Progenitor cell of endocrine pancreas (in vitro differentiated cells): ENCODE data around the gene REC8. TPM values are rescaled to one million over a fixed set of nuclear protein-coding genes. Genes with fewer than 3 reads are reported as not detected.

Experiments used
- DNase-seq: peaks from one replicate; pipeline ENCODE4 v3.0.0; 2021; ENCODE audit warnings: low spot score; ENCODE audit not compliant: unreplicated experiment
- H3K27ac Mint-ChIP-seq: 2 replicates; pipeline ENCODE4 v1.8.0; 2021; ENCODE audit warnings: mild to moderate bottlenecking, moderate library complexity, mixed read lengths
- H3K27me3 Mint-ChIP-seq: 2 replicates; pipeline ENCODE4 v1.8.0; 2021; ENCODE audit warnings: mixed read lengths
- H3K36me3 Mint-ChIP-seq: 2 replicates; pipeline ENCODE4 v1.8.0; 2022; ENCODE audit warnings: mixed read lengths; ENCODE audit not compliant: insufficient read depth
- H3K4me1 Mint-ChIP-seq: 2 replicates; pipeline ENCODE4 v1.8.0; 2021; ENCODE audit warnings: low read depth, mixed read lengths
- H3K4me3 Mint-ChIP-seq: 2 replicates; pipeline ENCODE4 v1.8.0; 2021; ENCODE audit warnings: low read depth, mild to moderate bottlenecking, moderate library complexity, mixed read lengths
- H3K9me3 Mint-ChIP-seq: 2 replicates; pipeline ENCODE4 v1.8.0; 2021; ENCODE audit warnings: low read depth, mixed read lengths
- CTCF ChIP-seq: fragments of 200-600 bp; sonication (generic); IDR thresholded peaks from one replicate; pipeline ENCODE4 v1.5.0; 2021; ENCODE audit warnings: antibody characterized with exemption, mild to moderate bottlenecking; ENCODE audit not compliant: unreplicated experiment
- total RNA-seq: library from RNA; stranded (reverse); gene quantifications from 2 replicates; pipeline ENCODE4 v1.2.1, GENCODE V29; 2021

REC8 gene
- total RNA-seq, 1 donor from 2014 or later, result 408 TPM

- Mint-ChIP-seq H3K27ac (no peak overlapping the region), H3K27me3 (no peaks in the 10 kb centered on the region), H3K4me1 (no peaks in the 10 kb centered on the region), H3K36me3 (peaks cover 22% of the 10 kb centered on the region), H3K4me3 (no peak overlapping the region), H3K9me3 (no peaks in the 10 kb centered on the region)
- no peak for TF ChIP-seq CTCF
- DNase-seq, result no peak
Observed at GRCh38 chr14:24155100-24155499, 16.8 kb upstream of the REC8 start.

GRCh38 chr14:24156840-24157239, 15.0 kb upstream of the REC8 start:
- Mint-ChIP-seq H3K27ac (no peak overlapping the region), H3K9me3 (no peaks in the 10 kb centered on the region), H3K4me3 (no peak overlapping the region), H3K27me3 (no peaks in the 10 kb centered on the region), H3K4me1 (peaks cover 10% of the 10 kb centered on the region), H3K36me3 (peaks cover 22% of the 10 kb centered on the region)
- no peak for TF ChIP-seq CTCF
- no peak for DNase-seq

GRCh38 chr14:24157331-24157730, 14.5 kb upstream of the REC8 start:
- Mint-ChIP-seq H3K27ac (no peak overlapping the region), H3K9me3 (no peaks in the 10 kb centered on the region), H3K27me3 (no peaks in the 10 kb centered on the region), H3K4me3 (no peak overlapping the region), H3K4me1 (peaks cover 14% of the 10 kb centered on the region), H3K36me3 (peaks cover 21% of the 10 kb centered on the region)
- no peak for DNase-seq
- no peak for TF ChIP-seq CTCF

GRCh38 chr14:24159777-24160498, 11.9 kb upstream of the REC8 start:
- H3K27me3 Mint-ChIP-seq, result no peaks in the 10 kb centered on the region
- no peaks in the 10 kb centered on the region for H3K9me3 Mint-ChIP-seq
- H3K4me1 Mint-ChIP-seq, result peaks cover 16% of the 10 kb centered on the region
- H3K27ac Mint-ChIP-seq, result peak overlapping the region; percentile 97
- no peak for TF ChIP-seq CTCF
- H3K4me3 Mint-ChIP-seq, result no peak overlapping the region
- DNase-seq, result no peak
- peaks cover 27% of the 10 kb centered on the region for H3K36me3 Mint-ChIP-seq

GRCh38 chr14:24160499-24160849, 11.4 kb upstream of the REC8 start:
- H3K4me3 Mint-ChIP-seq, result no peak overlapping the region
- H3K36me3 Mint-ChIP-seq, result peaks cover 27% of the 10 kb centered on the region
- no peaks in the 10 kb centered on the region for H3K27me3 Mint-ChIP-seq
- DNase-seq, result no peak
- peak overlapping the region; percentile 97 for H3K27ac Mint-ChIP-seq
- peaks cover 16% of the 10 kb centered on the region for H3K4me1 Mint-ChIP-seq
- no peaks in the 10 kb centered on the region for H3K9me3 Mint-ChIP-seq
- TF ChIP-seq CTCF, result no peak
